ENCODE results near the gene TLE2. TPM values are rescaled to one million over a fixed set of nuclear protein-coding genes. Genes with fewer than 3 reads are reported as not detected.

Gene TLE2
- total RNA-seq, 4 donors from 2014 or later, result 81.3 to 114 (median 90.3) TPM

DNA sequence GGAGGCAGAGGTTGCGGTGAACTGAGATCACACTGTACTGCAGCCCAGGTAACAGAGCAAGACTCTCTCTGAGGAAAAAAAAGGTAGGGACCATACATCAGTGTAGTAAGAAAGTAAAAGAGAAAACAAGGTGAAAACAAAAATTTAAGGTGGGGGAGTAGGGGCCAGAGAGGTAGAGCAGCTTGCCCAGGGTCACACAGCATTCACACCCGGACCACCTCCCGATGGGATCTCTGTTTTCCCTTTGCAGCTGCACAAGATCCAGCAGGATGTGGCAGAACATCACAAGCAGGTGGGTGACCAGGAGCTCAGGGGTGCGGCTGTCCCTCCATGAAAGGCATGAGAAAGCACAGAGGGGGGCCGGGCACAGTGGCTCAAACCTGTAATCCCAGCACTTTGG, 47.2 kb downstream of the TLE2 start:
- Histone ChIP-seq H3K4me3 (replicated peaks in 1 of 3) (no peak overlapping the region), H3K4me1 (peaks cover 36 to 41% of the 10 kb centered on the region in 2 donors), H3K27ac (peak overlapping the region in 1 of 3 donors; percentile 86), H3K9me3 (no peaks in the 10 kb centered on the region), H3K36me3 (no peaks in the 10 kb centered on the region), H3K27me3 (no peaks in the 10 kb centered on the region)
- no peak for DNase-seq
- intact Hi-C loops (cut with DNase I), result no loop called here
- TF ChIP-seq, protein P1, sequence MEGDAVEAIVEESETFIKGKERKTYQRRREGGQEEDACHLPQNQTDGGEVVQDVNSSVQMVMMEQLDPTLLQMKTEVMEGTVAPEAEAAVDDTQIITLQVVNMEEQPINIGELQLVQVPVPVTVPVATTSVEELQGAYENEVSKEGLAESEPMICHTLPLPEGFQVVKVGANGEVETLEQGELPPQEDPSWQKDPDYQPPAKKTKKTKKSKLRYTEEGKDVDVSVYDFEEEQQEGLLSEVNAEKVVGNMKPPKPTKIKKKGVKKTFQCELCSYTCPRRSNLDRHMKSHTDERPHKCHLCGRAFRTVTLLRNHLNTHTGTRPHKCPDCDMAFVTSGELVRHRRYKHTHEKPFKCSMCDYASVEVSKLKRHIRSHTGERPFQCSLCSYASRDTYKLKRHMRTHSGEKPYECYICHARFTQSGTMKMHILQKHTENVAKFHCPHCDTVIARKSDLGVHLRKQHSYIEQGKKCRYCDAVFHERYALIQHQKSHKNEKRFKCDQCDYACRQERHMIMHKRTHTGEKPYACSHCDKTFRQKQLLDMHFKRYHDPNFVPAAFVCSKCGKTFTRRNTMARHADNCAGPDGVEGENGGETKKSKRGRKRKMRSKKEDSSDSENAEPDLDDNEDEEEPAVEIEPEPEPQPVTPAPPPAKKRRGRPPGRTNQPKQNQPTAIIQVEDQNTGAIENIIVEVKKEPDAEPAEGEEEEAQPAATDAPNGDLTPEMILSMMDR (IDR thresholded peaks at IDR 0.05), result no peak
- TF ChIP-seq POLR2A (IDR thresholded peaks at IDR 0.05), result no peak
- WGBS, 2 donors, result 81 to 86% methylated on average over 5 of the region's 5 CpGs

DNA sequence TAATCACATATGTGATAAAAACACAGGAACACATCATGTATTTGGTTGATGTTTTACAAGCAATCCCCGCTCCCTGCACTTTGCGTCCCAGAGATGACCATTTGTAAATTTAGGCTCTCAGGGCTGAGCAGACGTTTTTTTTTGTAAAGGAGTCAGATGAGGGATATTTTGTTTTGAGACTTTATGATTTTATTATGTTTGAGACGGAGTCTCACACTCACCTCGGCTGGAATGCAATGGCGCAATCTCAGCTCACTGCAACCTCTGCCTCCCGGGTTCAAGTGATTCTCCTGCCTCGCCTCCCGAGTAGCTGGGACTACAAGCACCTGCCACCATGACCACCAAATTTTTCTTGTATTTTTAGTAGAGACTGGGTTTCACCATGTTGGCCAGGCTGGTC, 50.3 kb downstream of the TLE2 start:
- 85 to 86% methylated on average over 9 of the region's 9 CpGs for WGBS, 2 donors
- TF ChIP-seq, protein P1 (IDR thresholded peaks at IDR 0.05), result no peak
- no peak for TF ChIP-seq POLR2A (IDR thresholded peaks at IDR 0.05)
- Histone ChIP-seq H3K36me3 (no peaks in the 10 kb centered on the region), H3K9me3 (no peaks in the 10 kb centered on the region), H3K27me3 (no peaks in the 10 kb centered on the region), H3K27ac (no peak overlapping the region), H3K4me3 (replicated peaks in 1 of 3) (no peak overlapping the region), H3K4me1 (peaks cover 42 to 53% of the 10 kb centered on the region in 2 donors)
- no peak for DNase-seq
- intact Hi-C loops (cut with DNase I), result no loop called here

DNA sequence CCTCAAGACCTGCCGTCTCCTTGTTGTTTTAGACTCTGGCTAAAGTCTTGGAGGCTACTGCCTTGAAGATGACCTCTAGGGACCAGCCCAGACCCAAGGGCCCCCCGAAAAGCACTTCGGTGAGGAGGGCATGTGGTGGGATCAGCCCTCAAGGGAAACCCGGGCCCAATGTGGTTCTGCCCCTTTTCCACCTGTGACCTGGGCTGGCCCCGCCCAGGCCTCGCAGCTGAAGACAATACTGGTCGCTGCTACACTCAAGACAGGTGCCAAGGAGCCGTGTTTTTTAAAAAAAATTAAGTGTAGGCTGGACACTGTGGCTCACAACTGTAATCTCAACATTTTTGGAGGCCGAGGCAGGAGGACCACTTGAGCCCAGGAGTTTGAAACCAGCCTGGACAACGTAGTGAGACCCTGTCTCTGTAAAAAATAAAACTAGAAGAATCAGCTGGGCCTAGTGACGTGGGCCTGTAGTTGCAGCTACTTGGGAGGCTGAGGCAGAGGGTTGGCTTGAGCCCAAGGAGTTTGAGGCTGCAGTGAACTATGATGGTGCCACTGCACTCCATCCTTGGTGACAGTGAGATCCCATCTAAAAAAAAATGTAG, 50.8 kb downstream of the TLE2 start:
- Histone ChIP-seq H3K4me1 (peaks cover 42 to 52% of the 10 kb centered on the region in 2 donors), H3K9me3 (no peaks in the 10 kb centered on the region), H3K27me3 (no peaks in the 10 kb centered on the region), H3K4me3 (replicated peaks in 1 of 3) (no peak overlapping the region), H3K27ac (peak overlapping the region; percentile 45 to 62 (median 61)), H3K36me3 (no peaks in the 10 kb centered on the region)
- DNase-seq, result peak; percentile 24 to 40
- intact Hi-C loops (cut with DNase I), result no loop called here
- WGBS, 2 donors, result 59 to 75% methylated on average over 11 of the region's 11 CpGs
- no peak for TF ChIP-seq POLR2A (IDR thresholded peaks at IDR 0.05)
- TF ChIP-seq, protein P1 (IDR thresholded peaks at IDR 0.05), result no peak

DNA sequence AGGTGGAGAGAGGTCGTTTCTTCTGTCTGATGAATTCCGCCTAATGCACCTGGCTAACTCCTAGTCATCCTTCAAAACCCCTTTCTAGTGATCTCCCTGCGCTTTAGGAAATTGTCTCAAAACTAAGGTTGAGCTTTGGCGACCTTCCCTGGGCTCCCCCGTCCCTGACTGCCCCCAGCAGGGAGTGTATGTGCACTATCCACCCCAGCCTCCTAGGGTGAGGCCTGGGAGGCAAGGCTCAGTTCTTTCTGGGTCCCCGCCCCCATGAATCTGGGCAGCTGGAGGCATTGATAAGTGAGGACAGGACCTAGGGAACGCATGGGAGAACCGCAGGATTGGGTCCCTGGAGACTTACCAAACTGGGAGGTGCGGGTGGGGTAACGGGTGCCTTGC, 51.3 kb downstream of the TLE2 start:
- intact Hi-C loops (cut with DNase I), result no loop called here
- DNase-seq, result peak; percentile 64 to 65
- no peak for TF ChIP-seq POLR2A (IDR thresholded peaks at IDR 0.05)
- TF ChIP-seq, protein P1 (IDR thresholded peaks at IDR 0.05), result no peak
- no peaks in the 10 kb centered on the region for H3K9me3 ChIP-seq
- 30 to 51% methylated on average over 10 of the region's 10 CpGs for WGBS, 2 donors
- no peaks in the 10 kb centered on the region for H3K36me3 ChIP-seq
- H3K4me3 ChIP-seq (replicated peaks in 1 of 3), result no peak overlapping the region
- H3K27ac ChIP-seq, result peak overlapping the region; percentile 45 to 62 (median 61)
- H3K4me1 ChIP-seq, result peaks cover 37 to 47% of the 10 kb centered on the region in 2 donors
- no peaks in the 10 kb centered on the region for H3K27me3 ChIP-seq

DNA sequence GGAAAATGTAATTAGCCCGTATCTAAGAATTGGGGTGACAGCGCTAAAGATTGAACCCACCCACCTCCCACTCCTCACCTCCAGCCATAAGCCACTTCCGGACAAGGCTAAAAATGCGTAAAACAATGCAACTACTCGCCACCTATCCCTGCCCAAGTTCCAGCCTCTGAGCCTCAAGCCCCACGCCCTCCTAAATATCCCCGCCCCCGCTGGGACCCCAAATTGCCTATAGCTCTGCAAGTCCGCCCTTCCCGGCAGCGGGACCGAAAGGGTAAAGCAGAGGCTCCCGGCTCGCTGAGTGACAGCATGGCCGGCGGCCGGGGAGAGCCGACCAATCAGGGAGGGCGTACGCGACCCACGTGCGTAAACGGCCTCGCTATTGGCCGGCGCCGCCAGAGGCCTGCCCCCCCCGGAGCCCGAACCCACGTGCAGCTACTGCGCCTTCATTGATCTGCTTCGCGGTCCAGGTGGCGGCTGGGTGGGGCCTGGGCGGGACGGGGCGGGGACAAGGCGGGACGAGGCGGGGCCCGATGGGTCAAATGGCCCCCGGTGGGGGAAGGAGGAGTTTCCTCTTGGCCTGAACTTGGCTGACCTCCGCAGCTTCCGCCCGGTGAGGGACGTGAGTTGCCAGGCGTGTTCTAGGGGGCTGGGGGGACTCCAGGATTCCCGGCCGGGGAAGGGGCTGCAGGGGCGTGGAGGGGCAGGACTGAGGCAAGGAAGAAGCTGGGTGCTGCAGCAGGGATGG, 51.9 kb downstream of the TLE2 start, which contains the start of gene TLE6:
Gene TLE6 (plus strand): TSS at position 564 of the 745 bp plus-strand sequence. CDS start 670 bp downstream, outside the sequence.
- Histone ChIP-seq H3K4me1 (peaks cover 33 to 48% of the 10 kb centered on the region in 2 donors), H3K27me3 (no peaks in the 10 kb centered on the region), H3K27ac (peak within 1 kb of the TSS; percentile 45 to 62 (median 61)), H3K9me3 (no peaks in the 10 kb centered on the region), H3K4me3 (replicated peaks in 1 of 3) (peak within 1 kb of the TSS; percentile 9 to 33 (median 33)), H3K36me3 (no peaks in the 10 kb centered on the region)
- DNase-seq, result peak; percentile 99
- intact Hi-C loops (cut with DNase I), result no loop called here
- WGBS, 2 donors, result 0 to 1% methylated on average over 21 to 25 of the region's 51 CpGs
- TF ChIP-seq POLR2A (IDR thresholded peaks at IDR 0.05), result peak in 1 of 2 donors; percentile 12
- TF ChIP-seq, protein P1 (IDR thresholded peaks at IDR 0.05), result no peak

Data from thyroid gland (tissue), 4 donors.